Measurements from ENCODE around the gene FOXJ1. TPM values are rescaled to one million over a fixed set of nuclear protein-coding genes. Genes with fewer than 3 reads are reported as not detected.

FOXJ1 gene
- total and polyA plus RNA-seq, 2 of the 13 experiments (the other 11 are each of a cell fraction or from before 2014, with no cell fraction given) = 0.98 to 1.6 TPM

DNA sequence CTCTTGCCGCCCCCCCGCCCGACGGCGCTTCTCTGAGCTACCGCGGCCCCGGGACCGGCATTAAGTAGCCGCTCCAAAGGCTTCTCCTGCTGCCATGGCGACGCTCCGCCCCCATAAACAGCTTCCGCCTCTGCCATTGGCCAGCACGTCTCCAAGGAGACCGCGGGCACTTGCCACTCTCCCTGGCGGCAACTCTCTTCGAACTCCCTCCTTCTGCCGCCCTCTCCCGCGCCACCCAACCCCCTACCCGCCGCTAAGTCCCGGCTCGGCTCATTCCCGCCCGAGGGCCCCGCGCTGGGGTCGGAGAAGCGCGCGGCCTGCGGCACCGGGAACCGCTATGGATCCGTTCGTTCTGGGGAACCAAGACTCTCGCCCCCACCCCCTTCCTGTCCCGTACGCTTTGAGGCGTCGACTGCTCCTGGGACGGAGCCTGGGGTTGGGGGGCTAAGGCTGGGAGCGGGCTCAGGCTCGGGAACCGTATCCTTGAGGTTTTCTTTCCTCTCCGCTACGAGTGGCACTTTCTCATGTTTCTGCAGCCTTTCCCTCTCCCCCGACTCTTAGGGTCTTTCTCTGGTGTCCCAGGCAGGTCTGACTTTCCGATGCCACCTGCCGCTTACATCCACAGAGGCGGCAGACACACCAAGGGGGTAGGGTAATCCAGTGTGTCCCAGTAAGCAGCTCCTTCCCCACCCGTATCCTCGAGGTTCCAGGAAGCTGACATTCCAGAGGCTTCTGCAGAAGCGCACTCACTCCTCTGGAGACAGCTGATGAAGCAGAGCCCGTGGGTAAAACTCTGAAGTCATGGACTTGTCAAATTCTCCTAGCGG lies at the start of gene FOXJ1 (continued):
- TF ChIP-seq, protein P1, sequence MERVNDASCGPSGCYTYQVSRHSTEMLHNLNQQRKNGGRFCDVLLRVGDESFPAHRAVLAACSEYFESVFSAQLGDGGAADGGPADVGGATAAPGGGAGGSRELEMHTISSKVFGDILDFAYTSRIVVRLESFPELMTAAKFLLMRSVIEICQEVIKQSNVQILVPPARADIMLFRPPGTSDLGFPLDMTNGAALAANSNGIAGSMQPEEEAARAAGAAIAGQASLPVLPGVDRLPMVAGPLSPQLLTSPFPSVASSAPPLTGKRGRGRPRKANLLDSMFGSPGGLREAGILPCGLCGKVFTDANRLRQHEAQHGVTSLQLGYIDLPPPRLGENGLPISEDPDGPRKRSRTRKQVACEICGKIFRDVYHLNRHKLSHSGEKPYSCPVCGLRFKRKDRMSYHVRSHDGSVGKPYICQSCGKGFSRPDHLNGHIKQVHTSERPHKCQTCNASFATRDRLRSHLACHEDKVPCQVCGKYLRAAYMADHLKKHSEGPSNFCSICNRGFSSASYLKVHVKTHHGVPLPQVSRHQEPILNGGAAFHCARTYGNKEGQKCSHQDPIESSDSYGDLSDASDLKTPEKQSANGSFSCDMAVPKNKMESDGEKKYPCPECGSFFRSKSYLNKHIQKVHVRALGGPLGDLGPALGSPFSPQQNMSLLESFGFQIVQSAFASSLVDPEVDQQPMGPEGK (CRISPR knock-in tag; IDR thresholded peaks at IDR 0.05) = peak; percentile 63
- TF ChIP-seq ZKSCAN5 (CRISPR knock-in tag; IDR thresholded peaks at IDR 0.05) (no peak), ARNT2 (CRISPR knock-in tag; IDR thresholded peaks at IDR 0.05; ENCODE audit: low read depth) (0 out of 2 replicates have a peak, but pooled peaks have one; percentile 56), ZFP90 (CRISPR knock-in tag; IDR thresholded peaks at IDR 0.05; ENCODE audit: borderline replicate concordance) (peak; percentile 62; the same call in 1 of the 2 replicates), KAT8 (CRISPR knock-in tag; IDR thresholded peaks at IDR 0.05) (peak; percentile 51), YY1 (IDR thresholded peaks at IDR 0.05; ENCODE audit: insufficient read depth, insufficient replicate concordance, low read depth, low read length) (peak; percentile 59), NFYB (CRISPR knock-in tag; IDR thresholded peaks at IDR 0.05) (peak; percentile 91), FOXJ3 (CRISPR knock-in tag; IDR thresholded peaks at IDR 0.05; ENCODE audit: borderline replicate concordance) (peak; percentile 52; the same call in 1 of the 2 replicates), ATAD3A (CRISPR knock-in tag; IDR thresholded peaks at IDR 0.05) (no peak), ZFP36L2 (CRISPR knock-in tag; IDR thresholded peaks at IDR 0.05) (no peak), ZFX (CRISPR knock-in tag; IDR thresholded peaks at IDR 0.05; ENCODE audit: low read depth) (peak; percentile 51; the same call in 1 of the 2 replicates), RFX1 (IDR thresholded peaks at IDR 0.05) (peak; percentile 99), ZNF496 (CRISPR knock-in tag; IDR thresholded peaks at IDR 0.05; ENCODE audit: insufficient replicate concordance) (no peak), HDAC2 (CRISPR knock-in tag; IDR thresholded peaks at IDR 0.05) (peak; percentile 48; the same call in 1 of the 2 replicates), ZNF121 (CRISPR knock-in tag; IDR thresholded peaks at IDR 0.05) (peak; percentile 26; the same call in 1 of the 2 replicates), ZSCAN9 (CRISPR knock-in tag; IDR thresholded peaks at IDR 0.05; ENCODE audit: borderline replicate concordance) (0 out of 2 replicates have a peak, but pooled peaks have one; percentile 11)
- TF ChIP-seq, protein P2, sequence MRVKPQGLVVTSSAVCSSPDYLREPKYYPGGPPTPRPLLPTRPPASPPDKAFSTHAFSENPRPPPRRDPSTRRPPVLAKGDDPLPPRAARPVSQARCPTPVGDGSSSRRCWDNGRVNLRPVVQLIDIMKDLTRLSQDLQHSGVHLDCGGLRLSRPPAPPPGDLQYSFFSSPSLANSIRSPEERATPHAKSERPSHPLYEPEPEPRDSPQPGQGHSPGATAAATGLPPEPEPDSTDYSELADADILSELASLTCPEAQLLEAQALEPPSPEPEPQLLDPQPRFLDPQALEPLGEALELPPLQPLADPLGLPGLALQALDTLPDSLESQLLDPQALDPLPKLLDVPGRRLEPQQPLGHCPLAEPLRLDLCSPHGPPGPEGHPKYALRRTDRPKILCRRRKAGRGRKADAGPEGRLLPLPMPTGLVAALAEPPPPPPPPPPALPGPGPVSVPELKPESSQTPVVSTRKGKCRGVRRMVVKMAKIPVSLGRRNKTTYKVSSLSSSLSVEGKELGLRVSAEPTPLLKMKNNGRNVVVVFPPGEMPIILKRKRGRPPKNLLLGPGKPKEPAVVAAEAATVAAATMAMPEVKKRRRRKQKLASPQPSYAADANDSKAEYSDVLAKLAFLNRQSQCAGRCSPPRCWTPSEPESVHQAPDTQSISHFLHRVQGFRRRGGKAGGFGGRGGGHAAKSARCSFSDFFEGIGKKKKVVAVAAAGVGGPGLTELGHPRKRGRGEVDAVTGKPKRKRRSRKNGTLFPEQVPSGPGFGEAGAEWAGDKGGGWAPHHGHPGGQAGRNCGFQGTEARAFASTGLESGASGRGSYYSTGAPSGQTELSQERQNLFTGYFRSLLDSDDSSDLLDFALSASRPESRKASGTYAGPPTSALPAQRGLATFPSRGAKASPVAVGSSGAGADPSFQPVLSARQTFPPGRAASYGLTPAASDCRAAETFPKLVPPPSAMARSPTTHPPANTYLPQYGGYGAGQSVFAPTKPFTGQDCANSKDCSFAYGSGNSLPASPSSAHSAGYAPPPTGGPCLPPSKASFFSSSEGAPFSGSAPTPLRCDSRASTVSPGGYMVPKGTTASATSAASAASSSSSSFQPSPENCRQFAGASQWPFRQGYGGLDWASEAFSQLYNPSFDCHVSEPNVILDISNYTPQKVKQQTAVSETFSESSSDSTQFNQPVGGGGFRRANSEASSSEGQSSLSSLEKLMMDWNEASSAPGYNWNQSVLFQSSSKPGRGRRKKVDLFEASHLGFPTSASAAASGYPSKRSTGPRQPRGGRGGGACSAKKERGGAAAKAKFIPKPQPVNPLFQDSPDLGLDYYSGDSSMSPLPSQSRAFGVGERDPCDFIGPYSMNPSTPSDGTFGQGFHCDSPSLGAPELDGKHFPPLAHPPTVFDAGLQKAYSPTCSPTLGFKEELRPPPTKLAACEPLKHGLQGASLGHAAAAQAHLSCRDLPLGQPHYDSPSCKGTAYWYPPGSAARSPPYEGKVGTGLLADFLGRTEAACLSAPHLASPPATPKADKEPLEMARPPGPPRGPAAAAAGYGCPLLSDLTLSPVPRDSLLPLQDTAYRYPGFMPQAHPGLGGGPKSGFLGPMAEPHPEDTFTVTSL (CRISPR knock-in tag; IDR thresholded peaks at IDR 0.05; ENCODE audit: borderline replicate concordance) = no peak
- TF ChIP-seq, protein P3, sequence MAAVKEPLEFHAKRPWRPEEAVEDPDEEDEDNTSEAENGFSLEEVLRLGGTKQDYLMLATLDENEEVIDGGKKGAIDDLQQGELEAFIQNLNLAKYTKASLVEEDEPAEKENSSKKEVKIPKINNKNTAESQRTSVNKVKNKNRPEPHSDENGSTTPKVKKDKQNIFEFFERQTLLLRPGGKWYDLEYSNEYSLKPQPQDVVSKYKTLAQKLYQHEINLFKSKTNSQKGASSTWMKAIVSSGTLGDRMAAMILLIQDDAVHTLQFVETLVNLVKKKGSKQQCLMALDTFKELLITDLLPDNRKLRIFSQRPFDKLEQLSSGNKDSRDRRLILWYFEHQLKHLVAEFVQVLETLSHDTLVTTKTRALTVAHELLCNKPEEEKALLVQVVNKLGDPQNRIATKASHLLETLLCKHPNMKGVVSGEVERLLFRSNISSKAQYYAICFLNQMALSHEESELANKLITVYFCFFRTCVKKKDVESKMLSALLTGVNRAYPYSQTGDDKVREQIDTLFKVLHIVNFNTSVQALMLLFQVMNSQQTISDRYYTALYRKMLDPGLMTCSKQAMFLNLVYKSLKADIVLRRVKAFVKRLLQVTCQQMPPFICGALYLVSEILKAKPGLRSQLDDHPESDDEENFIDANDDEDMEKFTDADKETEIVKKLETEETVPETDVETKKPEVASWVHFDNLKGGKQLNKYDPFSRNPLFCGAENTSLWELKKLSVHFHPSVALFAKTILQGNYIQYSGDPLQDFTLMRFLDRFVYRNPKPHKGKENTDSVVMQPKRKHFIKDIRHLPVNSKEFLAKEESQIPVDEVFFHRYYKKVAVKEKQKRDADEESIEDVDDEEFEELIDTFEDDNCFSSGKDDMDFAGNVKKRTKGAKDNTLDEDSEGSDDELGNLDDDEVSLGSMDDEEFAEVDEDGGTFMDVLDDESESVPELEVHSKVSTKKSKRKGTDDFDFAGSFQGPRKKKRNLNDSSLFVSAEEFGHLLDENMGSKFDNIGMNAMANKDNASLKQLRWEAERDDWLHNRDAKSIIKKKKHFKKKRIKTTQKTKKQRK (IDR thresholded peaks at IDR 0.05; ENCODE audit: low read length) = no peak
